Measurements from ENCODE around the gene NTN5.

DNA sequence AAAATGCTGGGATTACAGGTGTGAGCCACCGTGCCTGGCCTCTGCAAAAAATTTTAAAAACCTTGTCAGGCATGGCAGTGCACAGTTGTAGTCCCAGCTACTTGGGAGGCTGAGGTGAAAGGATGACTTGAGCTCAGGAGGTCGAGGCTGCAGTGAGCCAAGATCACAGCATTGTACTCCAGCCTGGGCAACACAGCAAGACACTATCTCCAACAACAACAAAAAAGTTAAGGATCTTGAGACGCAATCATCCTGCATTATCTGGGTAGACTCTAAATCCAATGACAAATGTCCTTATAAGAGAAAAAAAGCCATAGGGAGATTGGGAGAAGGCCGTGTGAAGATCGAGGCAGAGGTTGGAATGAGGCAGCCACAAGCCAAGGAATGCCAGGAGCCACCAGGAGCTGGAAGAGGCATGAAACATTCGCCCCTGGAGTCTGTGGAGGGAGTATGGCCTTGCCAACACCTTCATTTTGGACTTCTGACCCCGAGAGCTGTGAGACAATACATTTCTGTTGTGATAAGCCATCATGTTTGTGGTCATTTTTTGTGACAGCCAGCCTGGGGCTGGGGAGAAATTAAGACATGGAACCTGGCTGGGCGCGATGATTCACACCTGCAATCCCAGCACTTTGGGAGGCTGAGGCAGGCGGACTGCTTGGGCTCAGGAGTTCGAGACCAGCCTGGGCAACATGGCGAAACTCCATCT lies 21.7 kb downstream of the NTN5 start:
- TF ChIP-seq EP300 (IDR thresholded peaks at IDR 0.05; ENCODE audit: borderline replicate concordance in 1 of 2, control insufficient read depth in 1 of 2, low read depth in 2 of 2, low read length in 2 of 2) (no peak), RCOR1 (conservative IDR thresholded peaks at IDR 0.05; ENCODE audit: low read depth, low read length) (no peak), TAF1 (IDR thresholded peaks at IDR 0.05; ENCODE audit: borderline replicate concordance, low read depth, low read length) (no peak), MXI1 (IDR thresholded peaks at IDR 0.05; ENCODE audit: low read depth, low read length) (no peak), POU2F2 (IDR thresholded peaks at IDR 0.05; ENCODE audit: borderline replicate concordance, low read depth, low read length) (no peak)
- TF ChIP-seq, protein P1, sequence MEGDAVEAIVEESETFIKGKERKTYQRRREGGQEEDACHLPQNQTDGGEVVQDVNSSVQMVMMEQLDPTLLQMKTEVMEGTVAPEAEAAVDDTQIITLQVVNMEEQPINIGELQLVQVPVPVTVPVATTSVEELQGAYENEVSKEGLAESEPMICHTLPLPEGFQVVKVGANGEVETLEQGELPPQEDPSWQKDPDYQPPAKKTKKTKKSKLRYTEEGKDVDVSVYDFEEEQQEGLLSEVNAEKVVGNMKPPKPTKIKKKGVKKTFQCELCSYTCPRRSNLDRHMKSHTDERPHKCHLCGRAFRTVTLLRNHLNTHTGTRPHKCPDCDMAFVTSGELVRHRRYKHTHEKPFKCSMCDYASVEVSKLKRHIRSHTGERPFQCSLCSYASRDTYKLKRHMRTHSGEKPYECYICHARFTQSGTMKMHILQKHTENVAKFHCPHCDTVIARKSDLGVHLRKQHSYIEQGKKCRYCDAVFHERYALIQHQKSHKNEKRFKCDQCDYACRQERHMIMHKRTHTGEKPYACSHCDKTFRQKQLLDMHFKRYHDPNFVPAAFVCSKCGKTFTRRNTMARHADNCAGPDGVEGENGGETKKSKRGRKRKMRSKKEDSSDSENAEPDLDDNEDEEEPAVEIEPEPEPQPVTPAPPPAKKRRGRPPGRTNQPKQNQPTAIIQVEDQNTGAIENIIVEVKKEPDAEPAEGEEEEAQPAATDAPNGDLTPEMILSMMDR (IDR thresholded peaks at IDR 0.05 in 2 of 3, conservative IDR thresholded peaks at IDR 0.05 in 1 of 3; ENCODE audit: control insufficient read depth in 2 of 3, extremely low read depth in 1 of 3, insufficient read depth in 1 of 3, low read depth in 3 of 3, low read length in 3 of 3) = no peak
- TF ChIP-seq, protein P2, sequence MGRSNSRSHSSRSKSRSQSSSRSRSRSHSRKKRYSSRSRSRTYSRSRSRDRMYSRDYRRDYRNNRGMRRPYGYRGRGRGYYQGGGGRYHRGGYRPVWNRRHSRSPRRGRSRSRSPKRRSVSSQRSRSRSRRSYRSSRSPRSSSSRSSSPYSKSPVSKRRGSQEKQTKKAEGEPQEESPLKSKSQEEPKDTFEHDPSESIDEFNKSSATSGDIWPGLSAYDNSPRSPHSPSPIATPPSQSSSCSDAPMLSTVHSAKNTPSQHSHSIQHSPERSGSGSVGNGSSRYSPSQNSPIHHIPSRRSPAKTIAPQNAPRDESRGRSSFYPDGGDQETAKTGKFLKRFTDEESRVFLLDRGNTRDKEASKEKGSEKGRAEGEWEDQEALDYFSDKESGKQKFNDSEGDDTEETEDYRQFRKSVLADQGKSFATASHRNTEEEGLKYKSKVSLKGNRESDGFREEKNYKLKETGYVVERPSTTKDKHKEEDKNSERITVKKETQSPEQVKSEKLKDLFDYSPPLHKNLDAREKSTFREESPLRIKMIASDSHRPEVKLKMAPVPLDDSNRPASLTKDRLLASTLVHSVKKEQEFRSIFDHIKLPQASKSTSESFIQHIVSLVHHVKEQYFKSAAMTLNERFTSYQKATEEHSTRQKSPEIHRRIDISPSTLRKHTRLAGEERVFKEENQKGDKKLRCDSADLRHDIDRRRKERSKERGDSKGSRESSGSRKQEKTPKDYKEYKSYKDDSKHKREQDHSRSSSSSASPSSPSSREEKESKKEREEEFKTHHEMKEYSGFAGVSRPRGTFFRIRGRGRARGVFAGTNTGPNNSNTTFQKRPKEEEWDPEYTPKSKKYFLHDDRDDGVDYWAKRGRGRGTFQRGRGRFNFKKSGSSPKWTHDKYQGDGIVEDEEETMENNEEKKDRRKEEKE (IDR thresholded peaks at IDR 0.05) = no peak
- TF ChIP-seq, protein P3, sequence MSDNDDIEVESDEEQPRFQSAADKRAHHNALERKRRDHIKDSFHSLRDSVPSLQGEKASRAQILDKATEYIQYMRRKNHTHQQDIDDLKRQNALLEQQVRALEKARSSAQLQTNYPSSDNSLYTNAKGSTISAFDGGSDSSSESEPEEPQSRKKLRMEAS (IDR thresholded peaks at IDR 0.05; ENCODE audit: low read depth, low read length) = no peak
- TF ChIP-seq, protein P4, sequence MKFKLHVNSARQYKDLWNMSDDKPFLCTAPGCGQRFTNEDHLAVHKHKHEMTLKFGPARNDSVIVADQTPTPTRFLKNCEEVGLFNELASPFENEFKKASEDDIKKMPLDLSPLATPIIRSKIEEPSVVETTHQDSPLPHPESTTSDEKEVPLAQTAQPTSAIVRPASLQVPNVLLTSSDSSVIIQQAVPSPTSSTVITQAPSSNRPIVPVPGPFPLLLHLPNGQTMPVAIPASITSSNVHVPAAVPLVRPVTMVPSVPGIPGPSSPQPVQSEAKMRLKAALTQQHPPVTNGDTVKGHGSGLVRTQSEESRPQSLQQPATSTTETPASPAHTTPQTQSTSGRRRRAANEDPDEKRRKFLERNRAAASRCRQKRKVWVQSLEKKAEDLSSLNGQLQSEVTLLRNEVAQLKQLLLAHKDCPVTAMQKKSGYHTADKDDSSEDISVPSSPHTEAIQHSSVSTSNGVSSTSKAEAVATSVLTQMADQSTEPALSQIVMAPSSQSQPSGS (IDR thresholded peaks at IDR 0.05; ENCODE audit: low read length) = no peak

Data from GM12878 (cell line).